ENCODE results near the gene CARMIL1.

Gene CARMIL1

GRCh38 chr6:25263657-25264056, 15.5 kb upstream of the CARMIL1 start:
- Histone ChIP-seq H2AFZ (ENCODE audit: low read depth) (no peak overlapping the region), H3K27ac (no peak overlapping the region), H3K4me2 (no peak overlapping the region), H3K36me3 (ENCODE audit: insufficient read depth) (no peaks in the 10 kb centered on the region), H3K79me2 (ENCODE audit: insufficient read depth, low read depth) (no peaks in the 10 kb centered on the region), H3K9ac (no peak overlapping the region), H3K27me3 (ENCODE audit: insufficient read depth, low read depth) (no peaks in the 10 kb centered on the region), H3K4me1 (ENCODE audit: low read depth, poor library complexity, severe bottlenecking) (peaks cover 6% of the 10 kb centered on the region), H3K4me3 (IDR thresholded peaks at IDR 0.05; ENCODE audit: insufficient read depth, low read depth, low read length) (no peak overlapping the region), H4K20me1 (ENCODE audit: insufficient read depth) (no peaks in the 10 kb centered on the region)
- no peak for TF ChIP-seq CTCF (conservative IDR thresholded peaks at IDR 0.05; ENCODE audit: low read depth, low read length)

GRCh38 chr6:25266456-25267100, 12.6 kb upstream of the CARMIL1 start:
- no peak for TF ChIP-seq CTCF (conservative IDR thresholded peaks at IDR 0.05; ENCODE audit: low read depth, low read length)

GRCh38 chr6:25267662-25268061, 11.5 kb upstream of the CARMIL1 start:
- peaks cover 6% of the 10 kb centered on the region for H3K4me1 ChIP-seq (ENCODE audit: low read depth, poor library complexity, severe bottlenecking)
- no peak overlapping the region for H3K9ac ChIP-seq
- no peak overlapping the region for H3K27ac ChIP-seq
- no peaks in the 10 kb centered on the region for H3K27me3 ChIP-seq (ENCODE audit: insufficient read depth, low read depth)
- no peak overlapping the region for H3K4me2 ChIP-seq
- H3K4me3 ChIP-seq (IDR thresholded peaks at IDR 0.05; ENCODE audit: insufficient read depth, low read depth, low read length): no peak overlapping the region
- no peak for TF ChIP-seq CTCF (conservative IDR thresholded peaks at IDR 0.05; ENCODE audit: low read depth, low read length)
- no peaks in the 10 kb centered on the region for H3K79me2 ChIP-seq (ENCODE audit: insufficient read depth, low read depth)
- no peaks in the 10 kb centered on the region for H4K20me1 ChIP-seq (ENCODE audit: insufficient read depth)
- H2AFZ ChIP-seq (ENCODE audit: low read depth): no peak overlapping the region
- H3K36me3 ChIP-seq (ENCODE audit: insufficient read depth): no peaks in the 10 kb centered on the region

More at GRCh38 chr6:25266456-25267100, 12.6 kb upstream of the CARMIL1 start:
- H2AFZ ChIP-seq (ENCODE audit: low read depth): no peak overlapping the region
- no peak overlapping the region for H3K27ac ChIP-seq
- H3K36me3 ChIP-seq (ENCODE audit: insufficient read depth): no peaks in the 10 kb centered on the region
- H3K4me2 ChIP-seq: no peak overlapping the region
- peaks cover 6% of the 10 kb centered on the region for H3K4me1 ChIP-seq (ENCODE audit: low read depth, poor library complexity, severe bottlenecking)
- H3K4me3 ChIP-seq (IDR thresholded peaks at IDR 0.05; ENCODE audit: insufficient read depth, low read depth, low read length): no peak overlapping the region
- H3K9ac ChIP-seq: no peak overlapping the region
- no peaks in the 10 kb centered on the region for H3K79me2 ChIP-seq (ENCODE audit: insufficient read depth, low read depth)
- no peaks in the 10 kb centered on the region for H3K27me3 ChIP-seq (ENCODE audit: insufficient read depth, low read depth)
- no peaks in the 10 kb centered on the region for H4K20me1 ChIP-seq (ENCODE audit: insufficient read depth)

GRCh38 chr6:25270559-25270958, 8.6 kb upstream of the CARMIL1 start:
- Histone ChIP-seq H3K4me3 (IDR thresholded peaks at IDR 0.05; ENCODE audit: insufficient read depth, low read depth, low read length) (no peak overlapping the region), H3K27me3 (ENCODE audit: insufficient read depth, low read depth) (no peaks in the 10 kb centered on the region), H3K27ac (no peak overlapping the region), H2AFZ (ENCODE audit: low read depth) (no peak overlapping the region), H3K4me1 (ENCODE audit: low read depth, poor library complexity, severe bottlenecking) (peaks cover 4% of the 10 kb centered on the region), H3K79me2 (ENCODE audit: insufficient read depth, low read depth) (no peaks in the 10 kb centered on the region), H3K4me2 (no peak overlapping the region), H4K20me1 (ENCODE audit: insufficient read depth) (no peaks in the 10 kb centered on the region), H3K9ac (no peak overlapping the region), H3K36me3 (ENCODE audit: insufficient read depth) (no peaks in the 10 kb centered on the region)
- no peak for TF ChIP-seq CTCF (conservative IDR thresholded peaks at IDR 0.05; ENCODE audit: low read depth, low read length)

All from KMS-11 (cell line).